ENCODE results near the gene GPR26. TPM values are rescaled to one million over a fixed set of nuclear protein-coding genes. Genes with fewer than 3 reads are reported as not detected.

Gene GPR26
- total RNA-seq: not detected
- polyA plus RNA-seq (ENCODE audit: insufficient read depth in 1 of 8, insufficient read length in 8 of 8, low replicate concordance in 1 of 8): under 1 TPM in 1 of 8 donors, not detected in 7; 0.10 TPM
- long read RNA-seq, donor 1: 0 reads
- long read RNA-seq, donor 2: 0 reads
- long read RNA-seq, donor 3: 0 reads
- long read RNA-seq, donor 4: 0 reads
- long read RNA-seq, donor 5: 0 reads
- long read RNA-seq, donor 6: 0 reads
- long read RNA-seq, donor 7: 0 reads
- long read RNA-seq, donor 8: 0 reads
- long read RNA-seq, donor 9: 0 reads
- long read RNA-seq, donor 10: 0 reads
- long read RNA-seq, donor 11: 0 reads

DNA sequence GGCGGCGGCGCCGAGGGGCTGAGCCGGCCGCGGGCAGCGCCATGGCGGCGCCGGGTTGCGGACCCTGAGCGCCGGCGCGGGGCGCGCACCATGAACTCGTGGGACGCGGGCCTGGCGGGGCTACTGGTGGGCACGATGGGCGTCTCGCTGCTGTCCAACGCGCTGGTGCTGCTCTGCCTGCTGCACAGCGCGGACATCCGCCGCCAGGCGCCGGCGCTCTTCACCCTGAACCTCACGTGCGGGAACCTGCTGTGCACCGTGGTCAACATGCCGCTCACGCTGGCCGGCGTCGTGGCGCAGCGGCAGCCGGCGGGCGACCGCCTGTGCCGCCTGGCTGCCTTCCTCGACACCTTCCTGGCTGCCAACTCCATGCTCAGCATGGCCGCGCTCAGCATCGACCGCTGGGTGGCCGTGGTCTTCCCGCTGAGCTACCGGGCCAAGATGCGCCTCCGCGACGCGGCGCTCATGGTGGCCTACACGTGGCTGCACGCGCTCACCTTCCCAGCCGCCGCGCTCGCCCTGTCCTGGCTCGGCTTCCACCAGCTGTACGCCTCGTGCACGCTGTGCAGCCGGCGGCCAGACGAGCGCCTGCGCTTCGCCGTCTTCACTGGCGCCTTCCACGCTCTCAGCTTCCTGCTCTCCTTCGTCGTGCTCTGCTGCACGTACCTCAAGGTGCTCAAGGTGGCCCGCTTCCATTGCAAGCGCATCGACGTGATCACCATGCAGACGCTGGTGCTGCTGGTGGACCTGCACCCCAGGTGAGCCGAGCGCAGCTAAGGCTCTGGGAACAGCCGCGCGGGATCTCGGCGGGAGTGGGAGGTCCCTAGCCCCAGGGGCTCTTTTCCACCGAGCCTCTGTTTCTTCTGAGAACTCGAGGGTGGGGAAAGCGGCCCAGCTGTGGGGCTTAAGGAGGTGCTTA, at the start of gene GPR26:
TSS of gene GPR26 (plus strand) at position 38 of the 919 bp plus-strand sequence. CDS start at position 91, 53 bp downstream.
- Histone ChIP-seq H3K9me3 (replicated peaks; ENCODE audit: control insufficient read depth, low read depth, low read length) (no peaks in the 10 kb centered on the region), H3K4me1 (ENCODE audit: control insufficient read depth, insufficient read depth, low read length) (no peaks in the 10 kb centered on the region), H3K27me3 (ENCODE audit: control insufficient read depth, insufficient read depth, low read length) (peaks cover 58% of the 10 kb centered on the region), H3K4me3 (ENCODE audit: low read length) (no peak within 1 kb of the TSS), H3K27ac (ENCODE audit: low read length) (no peak within 1 kb of the TSS), H3K36me3 (ENCODE audit: control insufficient read depth, insufficient read depth, low read length) (no peaks in the 10 kb centered on the region)
- WGBS (ENCODE audit: insufficient coverage): 34% methylated on average over 101 of the region's 101 CpGs
- no peak for DNase-seq

- Histone ChIP-seq H3K4me3 (ENCODE audit: low read length) (no peak overlapping the region), H3K27ac (ENCODE audit: low read length) (no peak overlapping the region), H3K27me3 (ENCODE audit: control insufficient read depth, insufficient read depth, low read length) (no peaks in the 10 kb centered on the region), H3K36me3 (ENCODE audit: control insufficient read depth, insufficient read depth, low read length) (no peaks in the 10 kb centered on the region), H3K4me1 (ENCODE audit: control insufficient read depth, insufficient read depth, low read length) (no peaks in the 10 kb centered on the region), H3K9me3 (replicated peaks; ENCODE audit: control insufficient read depth, low read depth, low read length) (no peaks in the 10 kb centered on the region)
- no peak for DNase-seq
Measured at GRCh38 chr10:123618224-123618623, 47.9 kb upstream of the GPR26 start.

DNA sequence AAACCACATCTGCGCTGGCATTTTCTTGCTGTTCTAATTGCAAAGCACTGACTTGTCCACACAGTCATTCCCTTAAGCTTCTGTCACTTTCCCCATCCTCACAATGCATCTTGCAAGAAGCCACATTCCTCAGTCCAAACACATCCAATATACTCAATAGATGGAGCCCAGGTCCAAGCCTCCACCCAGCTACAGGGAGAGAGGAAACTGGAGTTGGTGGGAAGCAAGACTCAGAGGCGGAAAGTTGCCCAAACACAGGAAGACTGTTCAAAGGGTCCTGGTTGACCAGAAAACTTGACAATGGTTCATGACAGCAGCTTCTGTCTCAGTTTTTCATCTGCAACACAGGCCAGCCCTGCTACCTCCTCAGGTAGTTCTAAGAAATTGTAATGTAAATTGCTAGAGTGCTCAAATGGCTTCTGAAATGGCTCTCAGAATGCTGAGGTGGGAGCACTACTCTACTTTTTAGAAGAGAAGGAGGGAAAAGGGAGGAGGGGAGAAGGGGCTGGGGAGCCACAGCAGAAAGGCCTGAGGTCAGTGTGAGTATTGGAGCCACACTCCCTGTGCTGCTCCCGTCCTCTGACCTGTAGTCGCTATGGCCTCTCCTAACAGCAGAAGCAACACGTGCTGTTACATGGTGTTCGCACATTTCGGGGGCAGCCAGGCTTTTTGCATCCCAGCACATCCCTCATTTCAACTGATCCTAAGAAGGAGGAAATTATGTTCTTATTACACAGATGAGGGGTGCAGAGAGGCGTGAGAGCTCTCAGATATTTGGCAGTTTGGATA, 46.9 kb upstream of the GPR26 start:
- no peaks in the 10 kb centered on the region for H3K36me3 ChIP-seq (ENCODE audit: control insufficient read depth, insufficient read depth, low read length)
- WGBS (ENCODE audit: insufficient coverage): 87% methylated on average over 2 of the region's 8 CpGs
- H3K27me3 ChIP-seq (ENCODE audit: control insufficient read depth, insufficient read depth, low read length): no peaks in the 10 kb centered on the region
- H3K27ac ChIP-seq (ENCODE audit: low read length): no peak overlapping the region
- H3K4me1 ChIP-seq (ENCODE audit: control insufficient read depth, insufficient read depth, low read length): no peaks in the 10 kb centered on the region
- H3K9me3 ChIP-seq (replicated peaks; ENCODE audit: control insufficient read depth, low read depth, low read length): no peaks in the 10 kb centered on the region
- no peak for DNase-seq
- H3K4me3 ChIP-seq (ENCODE audit: low read length): no peak overlapping the region

DNA sequence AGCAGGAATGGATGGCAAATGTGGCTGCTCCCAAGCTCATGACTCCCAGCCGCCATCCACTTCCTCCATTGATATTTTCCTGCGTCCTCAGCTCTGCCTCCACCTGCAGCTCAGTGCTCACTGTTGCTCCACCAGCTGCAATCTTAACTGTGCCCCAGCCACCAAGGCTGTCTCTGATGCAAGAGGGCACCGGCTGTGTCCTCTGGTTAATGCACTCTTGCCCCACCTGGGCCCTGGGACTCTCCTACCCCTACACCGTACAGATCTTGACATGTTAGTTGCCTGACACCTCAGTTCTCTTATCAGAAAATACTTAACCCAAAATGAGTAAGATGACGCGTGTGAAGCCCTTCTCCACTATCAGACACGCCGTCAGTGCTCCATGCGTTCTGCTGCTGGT, 45.5 kb upstream of the GPR26 start:
- Histone ChIP-seq H3K9me3 (replicated peaks; ENCODE audit: control insufficient read depth, low read depth, low read length) (no peaks in the 10 kb centered on the region), H3K4me1 (ENCODE audit: control insufficient read depth, insufficient read depth, low read length) (no peaks in the 10 kb centered on the region), H3K27me3 (ENCODE audit: control insufficient read depth, insufficient read depth, low read length) (no peaks in the 10 kb centered on the region), H3K27ac (ENCODE audit: low read length) (no peak overlapping the region), H3K36me3 (ENCODE audit: control insufficient read depth, insufficient read depth, low read length) (no peaks in the 10 kb centered on the region), H3K4me3 (ENCODE audit: low read length) (no peak overlapping the region)
- DNase-seq: no peak
- 84% methylated on average over 3 of the region's 9 CpGs for WGBS (ENCODE audit: insufficient coverage)

GRCh38 chr10:123621492-123621891, 44.7 kb upstream of the GPR26 start:
- no peaks in the 10 kb centered on the region for H3K4me1 ChIP-seq (ENCODE audit: control insufficient read depth, insufficient read depth, low read length)
- WGBS (ENCODE audit: insufficient coverage): 60% methylated on average over 1 of the region's 2 CpGs
- no peaks in the 10 kb centered on the region for H3K27me3 ChIP-seq (ENCODE audit: control insufficient read depth, insufficient read depth, low read length)
- no peak overlapping the region for H3K4me3 ChIP-seq (ENCODE audit: low read length)
- no peak for DNase-seq
- no peaks in the 10 kb centered on the region for H3K9me3 ChIP-seq (replicated peaks; ENCODE audit: control insufficient read depth, low read depth, low read length)
- no peaks in the 10 kb centered on the region for H3K36me3 ChIP-seq (ENCODE audit: control insufficient read depth, insufficient read depth, low read length)
- H3K27ac ChIP-seq (ENCODE audit: low read length): no peak overlapping the region

GRCh38 chr10:123621916-123622315, 44.2 kb upstream of the GPR26 start:
- no peak overlapping the region for H3K27ac ChIP-seq (ENCODE audit: low read length)
- H3K4me3 ChIP-seq (ENCODE audit: low read length): no peak overlapping the region
- H3K4me1 ChIP-seq (ENCODE audit: control insufficient read depth, insufficient read depth, low read length): no peaks in the 10 kb centered on the region
- DNase-seq: no peak
- H3K9me3 ChIP-seq (replicated peaks; ENCODE audit: control insufficient read depth, low read depth, low read length): no peaks in the 10 kb centered on the region
- H3K36me3 ChIP-seq (ENCODE audit: control insufficient read depth, insufficient read depth, low read length): no peaks in the 10 kb centered on the region
- WGBS (ENCODE audit: insufficient coverage): no CpG with 5 or more reads among the region's 2 CpGs
- H3K27me3 ChIP-seq (ENCODE audit: control insufficient read depth, insufficient read depth, low read length): no peaks in the 10 kb centered on the region

DNA sequence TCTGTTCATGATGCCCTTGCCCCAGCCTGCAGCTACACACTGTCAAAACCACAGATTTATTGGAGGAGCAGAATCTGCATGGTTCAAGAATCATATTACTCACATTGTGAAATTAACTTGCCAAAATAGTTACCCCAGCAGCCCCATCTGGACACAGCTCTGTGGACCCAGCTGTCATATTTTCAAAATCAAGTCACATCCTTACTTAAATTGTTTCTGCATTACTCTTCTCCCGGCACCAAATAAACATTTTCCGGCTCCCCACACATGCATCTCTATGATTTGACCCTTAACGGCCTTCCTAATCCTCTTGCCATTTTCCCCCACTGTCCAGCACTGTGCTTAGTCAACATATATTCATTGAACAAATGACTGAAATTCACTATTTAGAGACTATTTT, 43.8 kb upstream of the GPR26 start:
- Histone ChIP-seq H3K4me3 (ENCODE audit: low read length) (no peak overlapping the region), H3K27me3 (ENCODE audit: control insufficient read depth, insufficient read depth, low read length) (no peaks in the 10 kb centered on the region), H3K27ac (ENCODE audit: low read length) (no peak overlapping the region), H3K4me1 (ENCODE audit: control insufficient read depth, insufficient read depth, low read length) (no peaks in the 10 kb centered on the region), H3K9me3 (replicated peaks; ENCODE audit: control insufficient read depth, low read depth, low read length) (no peaks in the 10 kb centered on the region), H3K36me3 (ENCODE audit: control insufficient read depth, insufficient read depth, low read length) (no peaks in the 10 kb centered on the region)
- no peak for DNase-seq
- 81% methylated on average over 2 of the region's 3 CpGs for WGBS (ENCODE audit: insufficient coverage)

DNA sequence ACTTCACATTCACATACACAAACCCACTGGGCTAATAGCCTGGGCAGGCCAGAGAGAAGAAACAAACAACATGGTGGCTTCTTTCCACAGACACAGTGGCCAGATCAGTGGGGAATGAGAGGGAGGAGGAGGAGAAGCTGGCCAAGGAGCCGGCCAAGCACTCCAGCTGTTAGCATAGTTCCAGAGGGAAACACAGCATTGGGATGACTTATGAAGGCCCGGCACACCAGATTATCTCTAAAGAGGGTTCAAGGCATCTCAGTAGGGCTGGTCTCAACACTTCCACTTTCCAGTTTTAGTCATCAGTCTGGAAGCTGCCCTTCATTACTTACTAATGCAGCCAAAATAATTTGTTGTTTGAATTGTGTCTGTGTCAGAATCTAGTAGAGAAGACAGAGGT, 42.1 kb upstream of the GPR26 start:
- H3K9me3 ChIP-seq (replicated peaks; ENCODE audit: control insufficient read depth, low read depth, low read length): no peaks in the 10 kb centered on the region
- DNase-seq: no peak
- H3K4me3 ChIP-seq (ENCODE audit: low read length): no peak overlapping the region
- no peaks in the 10 kb centered on the region for H3K4me1 ChIP-seq (ENCODE audit: control insufficient read depth, insufficient read depth, low read length)
- H3K36me3 ChIP-seq (ENCODE audit: control insufficient read depth, insufficient read depth, low read length): no peaks in the 10 kb centered on the region
- H3K27ac ChIP-seq (ENCODE audit: low read length): no peak overlapping the region
- WGBS (ENCODE audit: insufficient coverage): 72% methylated on average over 2 of the region's 2 CpGs
- no peaks in the 10 kb centered on the region for H3K27me3 ChIP-seq (ENCODE audit: control insufficient read depth, insufficient read depth, low read length)

DNA sequence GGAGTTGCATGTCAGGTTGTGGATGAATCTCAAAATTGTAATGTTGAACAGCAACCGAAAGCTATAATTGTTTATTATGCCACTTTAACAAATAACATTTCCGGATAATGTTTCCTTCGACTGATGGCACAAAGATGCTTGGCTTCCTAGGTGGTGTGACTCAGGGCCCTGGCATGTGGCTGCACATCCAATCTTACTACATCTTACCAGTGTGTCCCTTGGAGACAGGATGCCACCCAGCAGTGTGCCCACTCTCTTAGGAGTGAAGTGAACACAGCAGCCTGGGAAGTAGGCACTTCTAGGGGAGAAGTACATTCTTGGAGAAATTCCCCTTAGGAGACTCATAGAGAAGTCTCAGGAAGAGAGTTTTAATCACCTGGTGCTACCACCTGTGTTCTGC, 33.0 kb upstream of the GPR26 start:
- Histone ChIP-seq H3K4me3 (ENCODE audit: low read length) (no peak overlapping the region), H3K27me3 (ENCODE audit: control insufficient read depth, insufficient read depth, low read length) (no peaks in the 10 kb centered on the region), H3K36me3 (ENCODE audit: control insufficient read depth, insufficient read depth, low read length) (no peaks in the 10 kb centered on the region), H3K27ac (ENCODE audit: low read length) (no peak overlapping the region), H3K4me1 (ENCODE audit: control insufficient read depth, insufficient read depth, low read length) (no peaks in the 10 kb centered on the region), H3K9me3 (replicated peaks; ENCODE audit: control insufficient read depth, low read depth, low read length) (no peaks in the 10 kb centered on the region)
- no peak for DNase-seq
- WGBS (ENCODE audit: insufficient coverage): no CpG with 5 or more reads among the region's 3 CpGs

DNA sequence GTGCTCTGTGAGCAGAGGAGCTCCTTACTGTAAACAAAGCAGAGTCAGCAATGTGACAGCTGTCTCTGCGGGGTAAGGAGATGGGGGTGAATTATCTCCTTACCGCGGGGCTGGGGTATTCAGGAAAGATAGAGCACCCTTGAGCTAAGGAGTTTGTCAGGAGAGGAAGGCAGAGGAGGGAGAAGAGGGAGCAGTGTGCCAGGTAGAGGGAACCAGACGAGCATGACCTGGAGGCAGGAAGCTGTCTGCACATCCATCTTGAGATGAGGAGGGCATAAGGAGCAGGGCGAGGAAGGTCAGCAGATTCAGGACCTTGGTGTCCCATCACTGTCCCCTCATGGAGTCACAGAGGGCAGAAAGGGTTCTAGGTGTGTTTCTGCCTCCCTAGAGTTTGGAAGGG, 32.5 kb upstream of the GPR26 start:
- Histone ChIP-seq H3K9me3 (replicated peaks; ENCODE audit: control insufficient read depth, low read depth, low read length) (no peaks in the 10 kb centered on the region), H3K27ac (ENCODE audit: low read length) (no peak overlapping the region), H3K4me1 (ENCODE audit: control insufficient read depth, insufficient read depth, low read length) (no peaks in the 10 kb centered on the region), H3K27me3 (ENCODE audit: control insufficient read depth, insufficient read depth, low read length) (no peaks in the 10 kb centered on the region), H3K4me3 (ENCODE audit: low read length) (no peak overlapping the region), H3K36me3 (ENCODE audit: control insufficient read depth, insufficient read depth, low read length) (no peaks in the 10 kb centered on the region)
- DNase-seq: no peak
- WGBS (ENCODE audit: insufficient coverage): 70% methylated on average over 4 of the region's 5 CpGs

Measured in muscle of leg (tissue), 16 donors.